Adrenal gland (tissue), 5 donors: Measurements from ENCODE around the gene ADAT3.

Experiments
- POLR2A ChIP-seq, 2 donors: fragments of 450-650 bp; IDR thresholded peaks; one replicate each; pipeline ENCODE4 v1.6.1; 2017; ENCODE audit warnings: antibody characterized with exemption in 2 of 2, mild to moderate bottlenecking in 2 of 2, moderate library complexity in 1 of 2
- TF ChIP-seq, protein P1 (sequence below), 6 experiments: fragments of 450-650 bp in 4 of 6; fragments of 200-600 bp in 2 of 6; sonication (generic) in 1 of 6; IDR thresholded peaks; 1 replicate in 5 of 6; 2 replicates in 1 of 6; pipeline versions ENCODE4 v1.5.1 to v1.8.0; 2016 to 2021; ENCODE audit warnings: antibody characterized with exemption in 6 of 6, mild to moderate bottlenecking in 2 of 6, moderate library complexity in 1 of 6
- donor health status: DM: no; HTN: no; CAD: no.

DNA sequence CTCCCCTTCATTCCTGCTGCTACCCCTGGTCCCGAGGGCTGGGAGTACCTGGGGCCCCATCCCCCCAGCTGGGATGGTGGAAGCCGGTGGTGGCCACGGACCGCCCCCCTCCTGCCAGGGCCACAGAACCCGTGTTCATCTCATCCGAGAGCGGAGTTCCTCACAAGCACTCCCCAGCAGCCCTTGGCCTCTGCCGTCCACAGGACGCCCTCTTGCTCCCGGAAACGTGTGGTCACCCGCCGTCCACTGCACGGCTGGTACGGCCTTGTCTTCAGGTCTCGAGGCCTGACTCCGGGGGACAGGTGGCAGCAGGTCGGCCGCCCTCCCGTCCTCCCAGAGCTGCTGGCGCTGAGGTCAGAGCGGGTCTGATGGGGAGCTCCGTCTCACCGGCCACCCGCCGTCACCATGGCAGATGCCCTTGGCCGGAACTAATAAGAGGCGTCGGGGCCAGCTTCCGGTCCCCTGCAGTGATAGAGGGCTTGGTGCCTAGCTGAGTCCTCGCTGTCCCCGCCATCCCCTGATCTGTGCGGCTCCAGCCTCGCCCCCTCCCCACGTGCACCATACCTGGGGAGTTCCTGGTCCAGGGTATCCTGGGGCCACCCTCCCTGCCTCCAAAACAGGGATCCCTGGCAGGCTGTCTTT lies 19.2 kb downstream of the ADAT3 start:
- TF ChIP-seq, protein P1, sequence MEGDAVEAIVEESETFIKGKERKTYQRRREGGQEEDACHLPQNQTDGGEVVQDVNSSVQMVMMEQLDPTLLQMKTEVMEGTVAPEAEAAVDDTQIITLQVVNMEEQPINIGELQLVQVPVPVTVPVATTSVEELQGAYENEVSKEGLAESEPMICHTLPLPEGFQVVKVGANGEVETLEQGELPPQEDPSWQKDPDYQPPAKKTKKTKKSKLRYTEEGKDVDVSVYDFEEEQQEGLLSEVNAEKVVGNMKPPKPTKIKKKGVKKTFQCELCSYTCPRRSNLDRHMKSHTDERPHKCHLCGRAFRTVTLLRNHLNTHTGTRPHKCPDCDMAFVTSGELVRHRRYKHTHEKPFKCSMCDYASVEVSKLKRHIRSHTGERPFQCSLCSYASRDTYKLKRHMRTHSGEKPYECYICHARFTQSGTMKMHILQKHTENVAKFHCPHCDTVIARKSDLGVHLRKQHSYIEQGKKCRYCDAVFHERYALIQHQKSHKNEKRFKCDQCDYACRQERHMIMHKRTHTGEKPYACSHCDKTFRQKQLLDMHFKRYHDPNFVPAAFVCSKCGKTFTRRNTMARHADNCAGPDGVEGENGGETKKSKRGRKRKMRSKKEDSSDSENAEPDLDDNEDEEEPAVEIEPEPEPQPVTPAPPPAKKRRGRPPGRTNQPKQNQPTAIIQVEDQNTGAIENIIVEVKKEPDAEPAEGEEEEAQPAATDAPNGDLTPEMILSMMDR (IDR thresholded peaks at IDR 0.05), result no peak
- TF ChIP-seq POLR2A (IDR thresholded peaks at IDR 0.05), result no peak
